ENCODE measurements around the gene LITAFD. TPM values are rescaled to one million over a fixed set of nuclear protein-coding genes. Genes with fewer than 3 reads are reported as not detected.

LITAFD gene
- total RNA-seq, 1 experiment from 2014 or later = not detected

DNA sequence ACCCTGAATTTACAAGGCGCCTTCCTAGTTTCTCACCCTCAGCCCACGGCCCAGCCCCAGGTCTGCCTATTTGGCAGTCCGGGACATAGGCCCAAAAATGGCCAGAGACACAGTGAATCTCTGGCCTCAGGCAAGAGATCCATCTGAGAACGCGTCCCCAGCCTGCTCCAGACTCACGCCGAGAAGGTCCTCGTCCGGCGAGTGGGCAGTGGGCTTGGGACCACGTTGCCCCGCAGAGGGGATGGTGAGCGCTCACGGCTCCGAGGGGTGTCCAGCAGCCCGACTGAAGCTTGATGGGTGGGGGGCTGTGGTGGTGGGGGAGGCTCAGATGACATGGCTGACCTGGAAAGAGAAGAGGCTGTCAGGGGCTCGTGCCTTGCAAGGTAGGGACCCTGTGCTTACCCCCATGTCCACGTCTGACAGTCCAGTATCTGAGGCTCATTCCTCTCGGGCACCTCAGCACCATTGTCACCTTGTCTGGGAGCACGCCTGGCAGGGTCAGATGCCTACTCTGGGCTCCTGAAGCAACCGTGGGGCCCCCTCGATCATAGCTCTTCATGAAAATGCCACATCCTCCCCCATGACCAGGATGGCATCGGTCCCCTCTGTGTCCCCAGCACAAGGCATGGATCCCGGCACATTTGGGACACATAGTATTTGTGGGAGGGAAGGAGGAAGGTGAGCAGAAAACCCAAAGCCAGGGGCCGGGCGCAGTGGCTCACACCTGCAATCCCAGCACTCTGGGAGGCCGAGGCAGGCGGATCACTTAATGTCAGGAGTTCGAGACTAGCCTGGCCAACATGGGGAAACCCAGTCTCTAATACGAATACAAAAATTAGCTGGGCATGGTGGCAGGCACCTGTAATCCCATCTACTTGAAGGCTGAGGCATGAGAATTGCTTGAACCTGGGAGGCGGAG is 22.9 kb upstream of the LITAFD start:
- intact Hi-C loops (cut with micrococcal nuclease) = no loop called here
- Histone ChIP-seq H3K9me3 (ENCODE audit: low read length) (no peaks in the 10 kb centered on the region), H3K4me2 (ENCODE audit: low read length) (no peak overlapping the region), H3K4me3 (ENCODE audit: low read length) (no peak overlapping the region), H3K9me2 (replicated peaks; ENCODE audit: low read length) (no peaks in the 10 kb centered on the region), H3K27me3 (ENCODE audit: low read length) (no peaks in the 10 kb centered on the region), H2AFZ (ENCODE audit: low read length) (no peak overlapping the region), H3K9ac (ENCODE audit: low read length) (no peak overlapping the region), H4K20me1 (ENCODE audit: low read length) (peaks cover 9% of the 10 kb centered on the region), H3K27ac (ENCODE audit: low read length) (no peak overlapping the region), H3F3A (ENCODE audit: low read length, unreplicated experiment) (no peaks in the 10 kb centered on the region), H3K79me2 (ENCODE audit: low read length) (peaks cover 36% of the 10 kb centered on the region), H3K36me3 (ENCODE audit: low read depth, low read length) (0 out of 2 replicates have a peak, but pooled peaks cover 4% of the 10 kb centered on the region), H3K4me1 (ENCODE audit: insufficient read depth, low read length) (no peaks in the 10 kb centered on the region)
- POLR2A ChIA-PET (ENCODE audit: unreplicated experiment) = no interaction called here
- ATAC-seq = no peak
- TF ChIP-seq EZH2 (IDR thresholded peaks at IDR 0.05; ENCODE audit: low read length, unreplicated experiment) (no peak), EZH2phosphoT487 (IDR thresholded peaks at IDR 0.05; ENCODE audit: borderline replicate concordance, low read length) (no peak)
- TF ChIP-seq, protein P1, sequence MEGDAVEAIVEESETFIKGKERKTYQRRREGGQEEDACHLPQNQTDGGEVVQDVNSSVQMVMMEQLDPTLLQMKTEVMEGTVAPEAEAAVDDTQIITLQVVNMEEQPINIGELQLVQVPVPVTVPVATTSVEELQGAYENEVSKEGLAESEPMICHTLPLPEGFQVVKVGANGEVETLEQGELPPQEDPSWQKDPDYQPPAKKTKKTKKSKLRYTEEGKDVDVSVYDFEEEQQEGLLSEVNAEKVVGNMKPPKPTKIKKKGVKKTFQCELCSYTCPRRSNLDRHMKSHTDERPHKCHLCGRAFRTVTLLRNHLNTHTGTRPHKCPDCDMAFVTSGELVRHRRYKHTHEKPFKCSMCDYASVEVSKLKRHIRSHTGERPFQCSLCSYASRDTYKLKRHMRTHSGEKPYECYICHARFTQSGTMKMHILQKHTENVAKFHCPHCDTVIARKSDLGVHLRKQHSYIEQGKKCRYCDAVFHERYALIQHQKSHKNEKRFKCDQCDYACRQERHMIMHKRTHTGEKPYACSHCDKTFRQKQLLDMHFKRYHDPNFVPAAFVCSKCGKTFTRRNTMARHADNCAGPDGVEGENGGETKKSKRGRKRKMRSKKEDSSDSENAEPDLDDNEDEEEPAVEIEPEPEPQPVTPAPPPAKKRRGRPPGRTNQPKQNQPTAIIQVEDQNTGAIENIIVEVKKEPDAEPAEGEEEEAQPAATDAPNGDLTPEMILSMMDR (conservative IDR thresholded peaks at IDR 0.05; ENCODE audit: low read depth, low read length) = no peak
- DNase-seq = no peak
- no TSS peak for BruUV-seq (replicated peaks)
- CTCF ChIA-PET = no interaction called here

DNA sequence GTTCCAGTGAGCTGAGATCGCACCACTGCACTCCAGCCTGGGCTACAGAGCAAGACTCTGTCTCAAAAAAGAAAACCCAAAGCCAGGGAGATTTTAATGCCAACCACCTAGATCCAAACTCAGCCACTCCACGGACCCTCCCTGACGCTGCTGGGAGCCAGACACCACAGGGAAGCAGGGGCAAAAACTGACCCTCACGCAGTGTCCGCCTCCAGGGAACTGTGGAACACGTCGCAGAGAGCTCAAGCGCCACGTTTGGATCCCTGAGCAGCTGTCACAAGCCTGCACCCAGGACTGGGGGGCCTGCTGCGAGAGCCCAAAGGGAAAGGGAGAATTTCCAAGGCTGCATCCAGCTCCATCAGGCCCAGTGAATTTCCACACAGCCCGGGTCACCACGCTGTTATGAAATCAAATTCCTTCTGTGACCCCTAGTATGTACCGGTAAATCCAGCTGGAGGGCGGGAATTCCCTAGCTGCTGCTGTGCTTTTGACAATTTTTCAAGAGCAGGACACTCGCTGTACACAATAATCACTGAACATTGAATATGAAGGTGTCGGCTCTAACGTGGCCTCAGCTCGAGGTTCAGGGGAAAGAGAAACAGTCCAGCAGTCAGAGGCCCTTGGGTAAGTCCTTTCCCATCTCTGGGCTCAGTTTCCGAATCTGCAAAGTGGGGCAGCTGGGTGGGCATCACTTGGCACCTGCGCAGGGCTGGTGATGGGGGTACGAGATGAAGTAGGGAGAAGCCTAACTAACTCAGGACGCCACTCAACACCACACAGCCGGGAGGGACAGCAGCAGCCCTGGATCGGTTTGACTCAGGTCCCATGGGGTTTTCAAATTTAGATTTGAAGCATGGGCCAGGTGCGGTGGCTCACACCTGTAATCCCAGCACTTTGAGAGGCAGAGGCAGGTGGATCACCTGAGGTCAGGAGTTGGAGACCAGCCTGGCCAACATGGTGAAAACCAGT is 22.0 kb upstream of the LITAFD start:
- no peaks in the 10 kb centered on the region for H3F3A ChIP-seq (ENCODE audit: low read length, unreplicated experiment)
- H3K4me3 ChIP-seq (ENCODE audit: low read length) = no peak overlapping the region
- H3K27me3 ChIP-seq (ENCODE audit: low read length) = no peaks in the 10 kb centered on the region
- H3K27ac ChIP-seq (ENCODE audit: low read length) = no peak overlapping the region
- no peaks in the 10 kb centered on the region for H3K9me3 ChIP-seq (ENCODE audit: low read length)
- no TSS peak for BruUV-seq (replicated peaks)
- peaks cover 3% of the 10 kb centered on the region; the same call in 1 of the 2 replicates for H3K4me1 ChIP-seq (ENCODE audit: insufficient read depth, low read length)
- intact Hi-C loops (cut with micrococcal nuclease) = no loop called here
- H2AFZ ChIP-seq (ENCODE audit: low read length) = no peak overlapping the region
- POLR2A ChIA-PET (ENCODE audit: unreplicated experiment) = no interaction called here
- no peak for ATAC-seq
- no peak overlapping the region for H3K4me2 ChIP-seq (ENCODE audit: low read length)
- CTCF ChIA-PET = no interaction called here
- H4K20me1 ChIP-seq (ENCODE audit: low read length) = peaks cover 12% of the 10 kb centered on the region
- H3K36me3 ChIP-seq (ENCODE audit: low read depth, low read length) = 0 out of 2 replicates have a peak, but pooled peaks cover under 1% of the 10 kb centered on the region
- no peak for DNase-seq
- TF ChIP-seq EZH2 (IDR thresholded peaks at IDR 0.05; ENCODE audit: low read length, unreplicated experiment) (no peak), EZH2phosphoT487 (IDR thresholded peaks at IDR 0.05; ENCODE audit: borderline replicate concordance, low read length) (no peak)
- TF ChIP-seq, protein P1 (conservative IDR thresholded peaks at IDR 0.05; ENCODE audit: low read depth, low read length) = no peak
- no peak overlapping the region for H3K9ac ChIP-seq (ENCODE audit: low read length)
- H3K9me2 ChIP-seq (replicated peaks; ENCODE audit: low read length) = no peaks in the 10 kb centered on the region
- H3K79me2 ChIP-seq (ENCODE audit: low read length) = peaks cover 46% of the 10 kb centered on the region

Measured in PC-3 (cell line).